ENCODE measurements around the gene KATNAL2.

The KATNAL2 gene

DNA sequence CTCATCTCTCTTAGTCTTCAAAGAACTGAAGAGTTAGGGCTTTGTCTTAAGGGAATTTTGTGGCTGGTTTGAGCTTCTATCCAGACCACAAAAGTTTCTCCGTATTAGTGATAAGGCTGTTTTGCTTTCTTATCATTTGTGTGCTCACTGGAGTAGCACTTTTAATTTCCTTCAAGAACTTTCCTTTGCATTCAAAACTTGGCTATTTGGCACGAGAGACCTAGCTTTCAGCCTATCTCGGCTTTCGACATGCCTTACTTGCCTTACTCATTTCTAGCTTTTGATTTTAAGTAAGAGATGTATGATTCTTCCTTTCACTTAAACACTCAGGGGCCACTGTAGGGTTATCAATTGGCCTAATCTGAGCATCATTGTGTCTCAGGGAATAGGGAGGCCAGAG lies 203.0 kb downstream of the KATNAL2 start:
- Histone ChIP-seq H4K91ac (ENCODE audit: low read depth, low read length, poor library complexity) (no peak overlapping the region), H2AFZ (ENCODE audit: low read length) (no peak overlapping the region), H3K4ac (ENCODE audit: low read length) (no peak overlapping the region), H3K4me3 (ENCODE audit: low read length in 2 of 2) (no peak overlapping the region), H3K79me1 (ENCODE audit: low read depth, low read length) (no peaks in the 10 kb centered on the region), H3K4me2 (ENCODE audit: insufficient read depth, low read length, poor library complexity, severe bottlenecking) (no peak overlapping the region), H3K14ac (ENCODE audit: low read length) (no peak overlapping the region), H2BK5ac (ENCODE audit: low read length) (no peak overlapping the region), H3K9ac (ENCODE audit: low read depth, low read length, poor library complexity) (no peak overlapping the region), H2BK120ac (ENCODE audit: low read depth, low read length) (no peak overlapping the region), H3K36me3 (replicated peaks in 1 of 2; ENCODE audit: control insufficient read depth in 2 of 2, insufficient read depth in 2 of 2, low read length in 2 of 2) (peaks cover 3 to 63% of the 10 kb centered on the region in 2 donors), H2AK5ac (ENCODE audit: low read depth, low read length) (no peak overlapping the region), H3K9me3 (replicated peaks in 1 of 2; ENCODE audit: control insufficient read depth in 2 of 2, insufficient read depth in 1 of 2, low read depth in 1 of 2, low read length in 2 of 2) (no peaks in the 10 kb centered on the region), H4K8ac (ENCODE audit: low read depth, low read length) (no peak overlapping the region), H2BK12ac (ENCODE audit: low read length) (no peak overlapping the region), H3K18ac (ENCODE audit: low read length) (no peak overlapping the region), H3K23ac (ENCODE audit: low read depth, low read length, poor library complexity) (no peak overlapping the region), H3K27me3 (ENCODE audit: control insufficient read depth in 3 of 3, insufficient read depth in 3 of 3, low read depth in 1 of 3, low read length in 3 of 3) (no peaks in the 10 kb centered on the region), H2BK15ac (ENCODE audit: low read length) (no peak overlapping the region), H3K27ac (replicated peaks; ENCODE audit: low read length) (no peak overlapping the region), H3K4me1 (ENCODE audit: control insufficient read depth in 2 of 2, insufficient read depth in 1 of 2, low read depth in 1 of 2, low read length in 2 of 2) (no peaks in the 10 kb centered on the region)
- WGBS, 2 donors (ENCODE audit: extremely low coverage in 2 of 2, insufficient read length in 2 of 2, insufficient replicate concordance in 1 of 2) = no CpG with 5 or more reads among the region's 4 CpGs
- DNase-seq (ENCODE audit: low spot score) = no peak

- Histone ChIP-seq H3K27me3 (ENCODE audit: control insufficient read depth in 3 of 3, insufficient read depth in 3 of 3, low read depth in 1 of 3, low read length in 3 of 3) (no peaks in the 10 kb centered on the region), H3K9me3 (replicated peaks in 1 of 2; ENCODE audit: control insufficient read depth in 2 of 2, insufficient read depth in 1 of 2, low read depth in 1 of 2, low read length in 2 of 2) (no peaks in the 10 kb centered on the region), H2BK12ac (ENCODE audit: low read length) (no peak overlapping the region), H2BK120ac (ENCODE audit: low read depth, low read length) (no peak overlapping the region), H3K9ac (ENCODE audit: low read depth, low read length, poor library complexity) (no peak overlapping the region), H3K4me1 (ENCODE audit: control insufficient read depth in 2 of 2, insufficient read depth in 1 of 2, low read depth in 1 of 2, low read length in 2 of 2) (no peaks in the 10 kb centered on the region), H4K91ac (ENCODE audit: low read depth, low read length, poor library complexity) (no peak overlapping the region), H3K36me3 (replicated peaks in 1 of 2; ENCODE audit: control insufficient read depth in 2 of 2, insufficient read depth in 2 of 2, low read length in 2 of 2) (peaks cover 3 to 66% of the 10 kb centered on the region in 2 donors), H3K23ac (ENCODE audit: low read depth, low read length, poor library complexity) (no peak overlapping the region), H3K4ac (ENCODE audit: low read length) (no peak overlapping the region), H2BK5ac (ENCODE audit: low read length) (no peak overlapping the region), H3K79me1 (ENCODE audit: low read depth, low read length) (no peaks in the 10 kb centered on the region), H3K18ac (ENCODE audit: low read length) (no peak overlapping the region), H2BK15ac (ENCODE audit: low read length) (no peak overlapping the region), H3K27ac (replicated peaks; ENCODE audit: low read length) (no peak overlapping the region), H3K14ac (ENCODE audit: low read length) (no peak overlapping the region), H2AFZ (ENCODE audit: low read length) (no peak overlapping the region), H3K4me3 (ENCODE audit: low read length in 2 of 2) (no peak overlapping the region), H3K4me2 (ENCODE audit: insufficient read depth, low read length, poor library complexity, severe bottlenecking) (no peak overlapping the region), H4K8ac (ENCODE audit: low read depth, low read length) (no peak overlapping the region), H2AK5ac (ENCODE audit: low read depth, low read length) (no peak overlapping the region)
- no CpG with 5 or more reads among the region's 3 CpGs for WGBS, 2 donors (ENCODE audit: extremely low coverage in 2 of 2, insufficient read length in 2 of 2, insufficient replicate concordance in 1 of 2)
- DNase-seq (ENCODE audit: low spot score) = no peak
Measured at GRCh38 chr18:47121146-47121545, 203.7 kb downstream of the KATNAL2 start.

GRCh38 chr18:47141289-47141688 lies 223.9 kb downstream of the KATNAL2 start:
- Histone ChIP-seq H2BK5ac (ENCODE audit: low read length) (no peak overlapping the region), H3K4me2 (ENCODE audit: insufficient read depth, low read length, poor library complexity, severe bottlenecking) (no peak overlapping the region), H3K9me3 (replicated peaks in 1 of 2; ENCODE audit: control insufficient read depth in 2 of 2, insufficient read depth in 1 of 2, low read depth in 1 of 2, low read length in 2 of 2) (no peaks in the 10 kb centered on the region), H2BK120ac (ENCODE audit: low read depth, low read length) (no peak overlapping the region), H2AK5ac (ENCODE audit: low read depth, low read length) (no peak overlapping the region), H3K4ac (ENCODE audit: low read length) (no peak overlapping the region), H3K27ac (replicated peaks; ENCODE audit: low read length) (no peak overlapping the region), H2BK12ac (ENCODE audit: low read length) (no peak overlapping the region), H3K4me1 (ENCODE audit: control insufficient read depth in 2 of 2, insufficient read depth in 1 of 2, low read depth in 1 of 2, low read length in 2 of 2) (no peaks in the 10 kb centered on the region), H3K23ac (ENCODE audit: low read depth, low read length, poor library complexity) (no peak overlapping the region), H3K14ac (ENCODE audit: low read length) (no peak overlapping the region), H4K91ac (ENCODE audit: low read depth, low read length, poor library complexity) (no peak overlapping the region), H3K4me3 (ENCODE audit: low read length in 2 of 2) (no peak overlapping the region), H2AFZ (ENCODE audit: low read length) (no peak overlapping the region), H3K18ac (ENCODE audit: low read length) (no peak overlapping the region), H2BK15ac (ENCODE audit: low read length) (no peak overlapping the region), H3K27me3 (ENCODE audit: control insufficient read depth in 3 of 3, insufficient read depth in 3 of 3, low read depth in 1 of 3, low read length in 3 of 3) (no peaks in the 10 kb centered on the region), H3K9ac (ENCODE audit: low read depth, low read length, poor library complexity) (no peak overlapping the region), H4K8ac (ENCODE audit: low read depth, low read length) (no peak overlapping the region), H3K79me1 (ENCODE audit: low read depth, low read length) (peaks cover 8% of the 10 kb centered on the region), H3K36me3 (replicated peaks in 1 of 2; ENCODE audit: control insufficient read depth in 2 of 2, insufficient read depth in 2 of 2, low read length in 2 of 2) (peaks cover 3 to 14% of the 10 kb centered on the region in 2 donors)
- no peak for DNase-seq (ENCODE audit: low spot score)

- Histone ChIP-seq H4K91ac (ENCODE audit: low read depth, low read length, poor library complexity) (no peak overlapping the region), H2BK5ac (ENCODE audit: low read length) (no peak overlapping the region), H3K27me3 (ENCODE audit: control insufficient read depth in 3 of 3, insufficient read depth in 3 of 3, low read depth in 1 of 3, low read length in 3 of 3) (no peaks in the 10 kb centered on the region), H2BK120ac (ENCODE audit: low read depth, low read length) (no peak overlapping the region), H2AFZ (ENCODE audit: low read length) (no peak overlapping the region), H2BK12ac (ENCODE audit: low read length) (no peak overlapping the region), H3K4ac (ENCODE audit: low read length) (no peak overlapping the region), H2AK5ac (ENCODE audit: low read depth, low read length) (no peak overlapping the region), H2BK15ac (ENCODE audit: low read length) (no peak overlapping the region), H3K18ac (ENCODE audit: low read length) (no peak overlapping the region), H3K79me1 (ENCODE audit: low read depth, low read length) (peaks cover 6% of the 10 kb centered on the region), H4K8ac (ENCODE audit: low read depth, low read length) (no peak overlapping the region), H3K4me2 (ENCODE audit: insufficient read depth, low read length, poor library complexity, severe bottlenecking) (no peak overlapping the region), H3K9me3 (replicated peaks in 1 of 2; ENCODE audit: control insufficient read depth in 2 of 2, insufficient read depth in 1 of 2, low read depth in 1 of 2, low read length in 2 of 2) (no peaks in the 10 kb centered on the region), H3K23ac (ENCODE audit: low read depth, low read length, poor library complexity) (no peak overlapping the region), H3K9ac (ENCODE audit: low read depth, low read length, poor library complexity) (no peak overlapping the region), H3K27ac (replicated peaks; ENCODE audit: low read length) (no peak overlapping the region), H3K4me3 (ENCODE audit: low read length in 2 of 2) (no peak overlapping the region), H3K14ac (ENCODE audit: low read length) (no peak overlapping the region), H3K36me3 (replicated peaks in 1 of 2; ENCODE audit: control insufficient read depth in 2 of 2, insufficient read depth in 2 of 2, low read length in 2 of 2) (peaks cover 0 to 2% of the 10 kb centered on the region in 2 donors), H3K4me1 (ENCODE audit: control insufficient read depth in 2 of 2, insufficient read depth in 1 of 2, low read depth in 1 of 2, low read length in 2 of 2) (no peaks in the 10 kb centered on the region)
- no peak for DNase-seq (ENCODE audit: low spot score)
- WGBS, 2 donors (ENCODE audit: extremely low coverage in 2 of 2, insufficient read length in 2 of 2, insufficient replicate concordance in 1 of 2) = no CpG with 5 or more reads among the region's 5 CpGs
Measured at GRCh38 chr18:47143153-47143552, 225.8 kb downstream of the KATNAL2 start.

Measured in neuronal stem cell (in vitro differentiated cells).